Measurements from ENCODE around the gene ITGA5. TPM values are rescaled to one million over a fixed set of nuclear protein-coding genes. Genes with fewer than 3 reads are reported as not detected.

ITGA5 gene
- total RNA-seq, 1 experiment from 2014 or later, result 12.2 TPM

GRCh38 chr12:54392485-54393206 is 26.4 kb downstream of the ITGA5 start:
- Histone ChIP-seq H3K27ac (ENCODE audit: insufficient read length, low read depth, low read length) (no peak overlapping the region), H3K4ac (ENCODE audit: low read depth, low read length) (no peak overlapping the region), H2AK5ac (ENCODE audit: insufficient read length, low read length) (no peak overlapping the region), H3T11ph (ENCODE audit: low read length) (no peak overlapping the region), H3K79me1 (ENCODE audit: insufficient read depth, low read depth, low read length, poor library complexity, severe bottlenecking) (no peaks in the 10 kb centered on the region), H3K27me3 (ENCODE audit: insufficient read depth, low read length) (no peaks in the 10 kb centered on the region), H4K5ac (ENCODE audit: insufficient read length, low read depth, low read length) (no peak overlapping the region), H3K4me1 (ENCODE audit: insufficient read depth, low read length) (peaks cover 13% of the 10 kb centered on the region), H2BK5ac (ENCODE audit: insufficient read length, low read length) (no peak overlapping the region), H3K23me2 (ENCODE audit: insufficient read length, low read depth, low read length, poor library complexity, severe bottlenecking) (peaks cover 18% of the 10 kb centered on the region), H4K20me1 (ENCODE audit: control insufficient read depth, insufficient read depth, insufficient read length) (no peaks in the 10 kb centered on the region), H3K79me2 (ENCODE audit: insufficient read depth, low read length) (no peaks in the 10 kb centered on the region; the same call in 1 of the 2 replicates), H4K91ac (ENCODE audit: insufficient read length, low read depth, low read length) (no peak overlapping the region), H2BK12ac (ENCODE audit: insufficient read length, low read depth, low read length) (no peak overlapping the region), H4K8ac (replicated peaks; ENCODE audit: insufficient read length, low read depth, low read length) (no peak overlapping the region), H2AFZ (ENCODE audit: low read length) (no peak overlapping the region), H2BK15ac (ENCODE audit: low read depth, low read length) (no peak overlapping the region), H3K9ac (ENCODE audit: extremely low read depth, insufficient read length, low read length) (no peak overlapping the region), H3K56ac (ENCODE audit: insufficient read length, low read depth, low read length) (no peak overlapping the region), H3K14ac (ENCODE audit: insufficient read depth, low read length) (no peak overlapping the region), H2BK120ac (ENCODE audit: low read depth, low read length, poor library complexity, severe bottlenecking) (no peak overlapping the region), H2BK20ac (ENCODE audit: low read depth, low read length, poor library complexity, severe bottlenecking) (no peak overlapping the region), H3K23ac (ENCODE audit: insufficient read length, low read depth, low read length) (no peak overlapping the region), H3K9me3 (ENCODE audit: control insufficient read depth, low read depth, low read length) (no peaks in the 10 kb centered on the region), H3K4me2 (ENCODE audit: insufficient read depth, insufficient read length, low read length) (no peak overlapping the region), H3K18ac (ENCODE audit: insufficient read length, low read depth, low read length) (no peak overlapping the region)
- 100% methylated on average over 1 of the region's 8 CpGs for WGBS (ENCODE audit: extremely low coverage, insufficient read length, low lambda C conversion rate)
- Mint-ChIP-seq H3K9me3 (no peaks in the 10 kb centered on the region), H3K27me3 (ENCODE audit: low read depth) (peaks cover 19% of the 10 kb centered on the region), H3K36me3 (ENCODE audit: insufficient read depth in 1 of 3, low read depth in 3 of 3) (peaks cover 3 to 15% (median 6%) of the 10 kb centered on the region in 3 experiments; a peak in 4 of 7 replicates), H3K4me3 (peak overlapping the region in 1 of 2 experiments; percentile 41; a peak in 2 of 5 replicates), H3K27ac (no peak overlapping the region; a peak in 1 of 7 replicates), H3K4me1 (peaks cover 48 to 56% of the 10 kb centered on the region in 2 experiments)
- TF ChIP-seq, protein P1, sequence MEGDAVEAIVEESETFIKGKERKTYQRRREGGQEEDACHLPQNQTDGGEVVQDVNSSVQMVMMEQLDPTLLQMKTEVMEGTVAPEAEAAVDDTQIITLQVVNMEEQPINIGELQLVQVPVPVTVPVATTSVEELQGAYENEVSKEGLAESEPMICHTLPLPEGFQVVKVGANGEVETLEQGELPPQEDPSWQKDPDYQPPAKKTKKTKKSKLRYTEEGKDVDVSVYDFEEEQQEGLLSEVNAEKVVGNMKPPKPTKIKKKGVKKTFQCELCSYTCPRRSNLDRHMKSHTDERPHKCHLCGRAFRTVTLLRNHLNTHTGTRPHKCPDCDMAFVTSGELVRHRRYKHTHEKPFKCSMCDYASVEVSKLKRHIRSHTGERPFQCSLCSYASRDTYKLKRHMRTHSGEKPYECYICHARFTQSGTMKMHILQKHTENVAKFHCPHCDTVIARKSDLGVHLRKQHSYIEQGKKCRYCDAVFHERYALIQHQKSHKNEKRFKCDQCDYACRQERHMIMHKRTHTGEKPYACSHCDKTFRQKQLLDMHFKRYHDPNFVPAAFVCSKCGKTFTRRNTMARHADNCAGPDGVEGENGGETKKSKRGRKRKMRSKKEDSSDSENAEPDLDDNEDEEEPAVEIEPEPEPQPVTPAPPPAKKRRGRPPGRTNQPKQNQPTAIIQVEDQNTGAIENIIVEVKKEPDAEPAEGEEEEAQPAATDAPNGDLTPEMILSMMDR (conservative IDR thresholded peaks at IDR 0.05), result no peak
- peak; percentile 27 for DNase-seq
